Medulla oblongata (tissue), 1 donor: Measurements from ENCODE around the gene CMTM2.
"Not testable (repeated sequence)": the region's sequence is repeated elsewhere in the genome, so short reads cannot be mapped to it uniquely, and the experiment has no call there.

ENCODE experiments used
- DNase-seq: peaks from one replicate; pipeline ENCODE4 v3.0.0-alpha.2; 2015; ENCODE audit errors: extremely low spot score

The CMTM2 gene

DNA sequence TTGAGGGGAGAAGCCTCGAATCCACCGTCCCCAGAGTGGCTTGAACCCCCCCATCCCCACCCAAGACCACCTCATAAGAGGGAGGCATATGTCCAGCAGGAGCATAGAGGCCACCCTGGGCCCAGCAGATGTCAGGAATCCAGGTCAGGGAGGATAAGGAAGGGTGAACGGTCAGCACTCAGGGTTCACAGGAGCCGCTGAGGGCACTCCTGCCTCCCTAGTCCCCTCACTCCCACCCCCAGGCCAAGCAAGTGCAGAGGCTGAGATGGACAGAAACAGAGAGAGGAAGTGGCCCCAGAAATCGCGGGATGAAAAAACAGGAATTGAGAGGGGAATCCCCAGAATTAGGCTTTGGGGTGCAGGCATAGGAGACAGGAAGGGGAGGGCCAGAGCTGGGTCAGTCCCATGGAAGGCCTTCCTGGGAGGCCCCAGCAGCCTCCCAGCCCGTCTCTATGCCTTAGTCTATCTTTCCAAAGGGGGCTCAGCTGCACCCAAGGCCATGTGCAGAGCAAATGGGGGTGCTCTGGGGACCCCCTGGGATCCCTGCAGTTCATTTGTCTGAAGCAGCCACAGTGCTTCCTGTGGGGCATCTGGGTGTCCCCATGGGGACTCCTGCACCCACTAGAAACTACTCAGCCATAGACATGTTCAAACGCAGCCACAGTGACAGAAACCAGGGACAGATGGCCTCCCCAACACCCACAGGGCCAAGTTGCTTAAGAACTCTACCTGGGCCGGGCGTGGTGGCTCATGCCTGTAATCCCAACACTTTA lies 26.9 kb downstream of the CMTM2 start:
- peak; percentile 56 for DNase-seq

DNA sequence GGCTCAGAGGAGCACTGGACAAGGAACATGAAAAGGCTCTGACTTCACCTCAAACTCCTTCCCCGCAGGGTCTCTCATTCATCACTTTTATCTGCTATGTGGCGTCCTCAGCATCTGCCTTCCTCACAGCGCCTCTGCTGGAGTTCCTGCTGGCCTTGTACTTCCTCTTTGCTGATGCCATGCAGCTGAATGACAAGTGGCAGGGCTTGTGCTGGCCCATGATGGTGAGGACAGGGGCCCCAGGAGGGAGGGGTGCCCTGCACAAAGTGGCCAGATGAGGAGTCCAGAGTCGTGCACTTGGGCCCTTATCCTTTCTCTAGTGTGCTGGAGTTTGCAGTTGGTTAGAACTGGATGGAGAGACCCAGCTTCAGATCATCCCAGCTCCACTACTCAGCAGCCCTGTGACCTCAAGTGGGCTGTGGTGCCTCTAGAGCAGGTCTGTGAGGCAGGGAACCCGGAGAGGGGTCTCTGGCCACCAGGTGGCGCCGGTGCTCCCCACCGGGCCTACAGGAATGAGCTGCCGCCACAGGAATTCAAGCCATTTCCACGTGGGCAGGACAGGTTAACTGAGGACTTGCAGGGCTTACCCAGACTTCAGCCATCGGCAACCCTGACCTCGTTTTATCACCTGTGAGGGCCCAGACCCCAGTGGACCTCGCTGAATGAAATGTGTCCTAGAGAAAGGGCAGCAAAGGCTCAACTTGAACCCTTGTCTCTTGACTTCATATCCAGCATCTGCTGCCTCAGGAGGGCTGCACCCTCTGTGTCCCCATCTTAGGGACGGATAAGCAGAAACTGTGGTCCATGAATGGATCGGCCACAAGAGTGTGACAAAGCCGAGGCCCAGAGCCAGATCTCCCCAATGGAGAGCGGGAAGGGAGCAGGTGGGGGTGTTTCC lies 29.2 kb downstream of the CMTM2 start:
- peak; percentile 82 for DNase-seq

DNA sequence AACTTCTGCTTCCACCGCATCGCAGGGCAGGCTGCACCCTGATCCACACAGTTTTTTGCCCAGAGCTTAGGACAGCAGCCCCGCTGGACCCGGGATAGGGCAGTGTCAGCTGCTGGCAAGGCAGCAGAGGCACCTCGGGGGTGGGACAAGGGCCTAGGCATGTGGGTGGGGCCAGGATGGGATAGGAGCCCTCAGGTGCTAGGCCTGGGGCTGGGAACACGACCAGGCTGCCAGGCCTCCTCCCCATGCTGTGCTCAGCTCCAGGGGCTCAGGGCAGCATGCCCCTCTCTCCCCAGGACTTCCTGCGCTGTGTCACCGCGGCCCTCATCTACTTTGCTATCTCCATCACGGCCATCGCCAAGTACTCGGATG lies 29.9 kb downstream of the CMTM2 start:
- no peak for DNase-seq

DNA sequence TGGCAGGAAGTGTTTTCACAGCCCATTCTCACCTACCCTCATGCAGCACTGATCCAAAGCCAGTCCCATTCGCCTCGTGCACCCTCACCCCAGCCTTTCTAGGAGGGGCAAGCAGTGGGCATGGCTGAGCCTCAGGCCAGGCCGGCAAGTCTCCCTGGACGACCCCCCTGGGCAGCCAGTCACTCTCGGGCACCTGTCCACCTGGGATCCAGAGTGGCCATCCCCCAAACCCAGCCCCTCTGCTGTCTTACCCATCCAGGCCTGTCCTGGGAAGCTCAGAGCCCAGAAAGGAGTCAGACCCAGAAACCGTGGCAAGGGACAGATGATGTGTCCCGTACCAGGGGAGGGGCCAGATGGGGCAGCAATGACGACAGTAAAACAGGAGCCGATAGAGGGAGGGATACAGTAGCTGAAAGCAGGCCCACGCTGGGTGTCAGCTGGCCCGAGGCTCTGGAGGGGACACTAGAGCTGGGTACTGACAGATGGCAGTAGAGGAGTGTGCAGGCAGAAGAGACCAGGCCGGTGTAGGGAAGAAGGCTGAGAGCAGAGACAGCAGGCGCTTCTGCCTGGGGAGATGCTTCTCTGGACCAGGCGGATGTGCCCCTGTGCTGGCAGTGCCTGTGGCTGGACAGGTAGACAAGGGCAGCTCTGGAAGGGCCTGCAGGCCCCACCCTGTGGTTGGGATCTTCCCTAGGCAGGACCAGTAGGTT lies 31.0 kb downstream of the CMTM2 start:
- DNase-seq: no peak

DNA sequence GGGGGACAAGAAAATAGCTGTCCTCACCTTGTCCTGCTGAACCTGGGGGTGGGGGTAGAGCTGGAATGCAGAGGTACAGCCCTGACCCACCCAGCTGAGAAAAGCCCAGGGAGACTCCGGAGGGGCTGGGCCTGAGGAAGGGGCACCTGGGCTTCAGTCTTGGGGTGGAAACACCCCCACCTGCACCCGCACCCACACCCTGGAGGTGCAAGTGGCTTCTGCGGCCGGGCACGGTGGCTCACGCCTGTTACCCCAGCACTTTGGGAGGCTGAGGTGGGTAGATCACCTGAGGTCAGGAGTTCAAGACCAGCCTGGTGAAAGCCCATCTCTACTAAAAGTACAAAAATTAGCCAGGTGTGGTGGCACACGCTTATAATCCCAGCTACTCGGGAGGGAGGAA lies 32.6 kb downstream of the CMTM2 start:
- DNase-seq: not testable (repeated sequence)

DNA sequence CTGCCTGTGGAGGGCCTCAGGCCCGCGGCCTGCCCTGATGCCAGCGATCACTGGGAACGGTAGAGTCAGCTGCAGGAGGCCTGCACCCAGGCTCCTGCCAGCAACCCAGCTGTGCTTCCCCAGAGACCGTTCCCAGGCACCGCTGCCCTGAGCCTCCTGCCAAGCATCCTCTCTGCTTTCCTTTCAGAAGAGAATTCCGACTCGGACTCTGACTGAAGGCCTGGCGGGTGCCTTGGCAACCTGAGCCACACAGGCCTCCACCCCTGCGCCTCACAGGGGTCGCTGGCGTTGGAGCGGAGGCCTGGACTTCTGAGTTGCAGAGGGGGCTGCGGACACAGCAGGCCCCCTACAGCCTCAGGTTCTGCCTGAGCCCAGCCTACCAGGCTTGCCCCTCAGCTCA lies 33.2 kb downstream of the CMTM2 start:
- peak; percentile 68 for DNase-seq

DNA sequence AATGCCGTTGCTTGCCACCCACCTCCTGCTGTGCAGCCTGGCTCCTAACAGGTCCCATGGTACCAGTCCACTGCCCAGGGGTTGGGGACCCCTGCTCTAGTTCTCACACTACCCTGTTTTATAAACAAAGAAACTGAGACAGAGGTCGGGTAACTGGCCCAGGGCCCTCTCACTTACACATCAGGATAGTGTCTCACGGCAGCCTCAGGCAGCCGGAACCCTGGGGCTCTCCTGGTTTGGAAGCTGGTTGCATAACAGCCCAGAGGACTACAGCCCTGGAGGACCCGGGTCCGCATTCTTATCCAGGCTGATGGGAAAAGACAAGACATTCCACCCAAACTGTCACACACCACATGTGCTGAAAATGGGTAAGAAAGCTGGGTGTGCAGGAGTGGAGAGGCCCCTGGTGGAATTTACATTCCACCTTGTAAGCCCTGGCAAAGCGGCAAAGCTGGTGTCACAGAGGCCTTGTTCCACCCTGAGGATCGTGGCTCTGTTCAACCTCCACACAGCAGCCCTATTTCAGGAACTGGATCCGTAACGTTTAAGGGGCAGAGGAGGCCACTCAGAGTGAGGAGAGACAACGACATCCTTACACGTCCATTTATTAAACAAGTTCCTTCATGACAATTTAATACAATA lies 35.0 kb downstream of the CMTM2 start:
- no peak for DNase-seq

DNA sequence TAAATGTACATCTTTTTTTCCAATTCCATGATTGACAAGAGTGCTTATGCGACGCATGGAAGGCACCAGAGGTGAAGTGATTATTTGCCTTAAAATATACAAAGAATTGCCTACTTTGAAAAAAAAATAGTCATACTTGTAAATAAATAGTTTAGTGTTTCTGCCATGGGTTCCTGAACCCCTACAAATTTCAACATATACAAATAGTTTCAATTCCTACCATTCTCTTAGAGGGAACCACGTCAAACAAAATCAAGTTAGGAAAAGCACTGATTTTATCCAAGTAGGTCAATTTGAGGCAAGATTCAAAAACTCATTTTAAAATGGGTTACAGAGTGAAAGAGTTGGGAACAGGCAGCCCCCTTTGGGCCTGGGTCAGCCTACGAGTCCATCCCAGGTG lies 36.9 kb downstream of the CMTM2 start:
- no peak for DNase-seq

DNA sequence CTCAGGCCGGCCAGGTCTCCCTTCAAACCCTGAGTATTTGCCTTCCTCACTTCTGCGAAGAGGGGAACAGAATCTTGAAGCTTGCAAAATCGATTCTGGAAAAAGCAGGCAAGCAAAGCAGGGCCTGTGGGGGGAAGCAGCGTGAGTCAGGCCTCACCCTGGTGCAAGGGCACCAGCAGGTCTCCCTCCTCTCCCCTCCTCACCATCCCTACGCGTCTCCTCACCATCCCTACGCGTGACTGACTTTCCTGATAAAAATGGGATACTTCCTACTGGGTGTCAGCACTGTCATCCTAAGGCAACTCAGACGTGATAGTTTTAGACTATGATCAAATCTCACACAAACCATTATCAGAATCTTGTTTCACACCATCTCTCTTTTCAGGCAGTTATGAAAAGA lies 37.3 kb downstream of the CMTM2 start:
- no peak for DNase-seq

DNA sequence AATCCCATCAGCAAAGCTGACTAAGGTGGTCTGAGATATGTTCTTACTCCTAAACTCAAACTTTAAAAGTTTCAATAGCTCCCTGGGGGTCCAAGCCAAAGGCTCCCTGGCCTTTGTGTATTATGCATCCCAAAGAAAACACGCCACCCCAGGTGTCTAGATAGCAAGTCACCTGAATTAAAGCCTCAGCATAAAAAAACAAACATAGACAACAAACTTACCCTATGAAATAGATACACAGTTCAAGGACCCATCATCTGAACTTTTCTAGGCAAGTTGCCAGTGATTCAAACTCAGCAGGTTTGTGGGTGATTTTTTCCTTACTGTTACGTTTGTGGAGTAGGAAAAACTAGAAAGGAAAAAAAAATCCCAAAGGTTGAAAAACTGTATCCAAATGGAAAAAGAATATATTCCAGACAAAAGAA lies 37.8 kb downstream of the CMTM2 start:
- DNase-seq: no peak

DNA sequence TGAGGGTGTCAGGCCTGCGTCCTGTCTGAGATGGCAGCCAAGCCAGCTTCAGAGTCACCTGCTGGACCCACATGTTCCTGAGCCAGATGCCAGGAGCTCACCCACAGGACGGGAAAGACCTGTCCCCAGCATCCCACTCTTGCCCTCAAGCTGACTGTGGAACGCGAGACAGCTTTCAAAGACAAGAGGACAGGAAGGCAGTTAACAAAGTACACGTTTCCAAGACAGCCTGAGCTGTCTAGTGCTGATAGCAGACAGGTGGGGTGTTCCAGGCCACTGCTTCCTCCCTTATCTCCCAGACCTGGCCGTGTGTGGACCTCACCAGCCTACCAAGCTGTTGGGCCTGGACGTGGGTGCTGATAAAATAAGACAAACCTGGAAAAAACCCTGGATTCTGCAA lies 38.5 kb downstream of the CMTM2 start:
- no peak for DNase-seq

DNA sequence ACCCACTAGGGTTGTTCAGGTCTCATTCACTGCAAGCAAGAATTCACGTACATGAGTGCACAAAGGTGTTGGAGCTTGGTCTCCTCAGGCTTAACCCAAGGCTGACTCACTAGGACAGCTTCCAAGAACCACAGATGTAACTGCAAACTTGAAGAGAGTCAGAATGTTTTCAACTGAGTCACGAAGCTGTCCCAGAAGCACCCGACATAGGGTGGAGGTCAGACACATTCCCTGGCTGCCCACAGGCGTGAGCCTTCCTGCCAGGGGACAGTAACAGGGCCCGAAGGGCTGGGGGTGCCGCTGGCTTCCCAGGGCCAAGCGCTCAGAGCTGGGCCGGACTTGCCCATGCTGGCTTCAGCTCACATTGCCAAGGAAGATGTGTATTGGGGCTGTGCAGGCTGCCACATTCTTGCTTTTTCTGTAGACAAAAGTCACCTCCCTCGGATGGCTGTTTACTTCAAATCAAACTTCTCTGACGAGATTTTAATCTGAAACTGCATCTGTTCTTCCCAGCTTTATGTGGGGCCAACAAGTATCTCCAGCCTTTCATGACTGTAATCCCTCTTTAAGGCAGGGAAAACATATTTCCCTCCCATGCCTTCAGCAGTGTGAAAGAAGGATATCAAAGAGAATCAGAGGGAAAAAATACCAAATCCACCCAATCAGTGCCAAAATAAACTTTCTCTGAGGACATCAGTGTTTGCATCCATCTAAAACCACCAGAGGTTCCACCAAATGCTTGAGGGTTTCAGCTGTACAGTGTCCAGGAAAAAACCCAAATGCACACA lies 39.5 kb downstream of the CMTM2 start:
- no peak for DNase-seq

DNA sequence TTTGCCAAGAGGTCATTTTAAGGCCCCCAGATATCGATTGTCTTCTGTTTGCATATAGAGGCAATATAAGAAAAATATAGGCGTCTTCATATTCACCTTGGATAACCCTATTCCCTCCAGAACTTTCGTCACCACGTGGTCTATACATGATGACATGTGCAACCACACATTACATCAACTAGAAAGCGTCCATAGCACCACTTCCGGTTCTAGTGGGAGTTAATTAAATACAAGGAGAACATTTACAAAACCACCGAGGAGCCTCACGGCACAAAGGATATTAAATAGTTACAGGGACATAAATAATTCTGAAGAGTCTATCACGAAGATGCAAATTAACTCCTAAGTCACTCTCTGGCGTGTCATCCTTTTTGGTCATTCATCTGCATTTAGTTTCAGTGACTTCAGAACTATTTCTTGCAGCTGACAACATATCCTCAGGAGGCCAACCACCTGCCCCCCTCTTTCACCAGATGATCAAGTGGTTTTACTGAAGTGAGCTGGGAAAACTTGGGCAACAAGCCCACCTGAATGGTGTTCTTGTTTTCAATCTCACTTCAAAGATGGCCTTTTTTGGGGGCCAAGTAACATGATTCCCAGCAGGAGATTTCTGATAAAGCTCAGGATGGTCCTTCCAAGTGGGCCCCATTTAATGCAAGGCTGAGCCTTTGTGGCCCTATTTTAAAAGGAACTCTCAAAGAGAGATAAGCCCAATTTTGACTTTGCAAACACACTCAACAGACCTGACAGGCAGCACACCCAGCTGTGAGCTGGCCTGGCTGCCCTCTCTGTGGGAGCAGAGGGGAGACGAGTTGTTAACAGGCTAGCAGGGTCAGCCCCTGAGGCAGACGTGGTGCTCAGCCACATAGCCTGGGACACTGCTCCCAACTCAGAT lies 40.5 kb downstream of the CMTM2 start:
- no peak for DNase-seq

DNA sequence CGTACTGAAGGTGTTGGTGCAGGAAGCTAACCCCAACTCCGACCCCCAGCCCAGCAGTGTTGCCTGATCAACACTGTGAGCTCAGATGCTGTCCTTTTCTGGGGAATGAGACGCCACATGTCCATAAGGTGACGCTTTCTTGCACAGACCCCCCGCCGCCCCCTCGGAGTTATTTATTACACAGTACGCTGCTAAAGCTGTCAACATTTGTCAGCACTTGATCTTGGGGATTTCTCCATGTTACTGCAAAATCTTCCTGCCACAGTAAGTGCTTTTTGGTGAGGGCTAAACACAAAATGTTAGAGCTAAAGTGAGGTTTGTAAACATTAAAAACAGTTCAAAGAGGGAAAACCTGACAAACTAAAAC lies 41.1 kb downstream of the CMTM2 start:
- no peak for DNase-seq

DNA sequence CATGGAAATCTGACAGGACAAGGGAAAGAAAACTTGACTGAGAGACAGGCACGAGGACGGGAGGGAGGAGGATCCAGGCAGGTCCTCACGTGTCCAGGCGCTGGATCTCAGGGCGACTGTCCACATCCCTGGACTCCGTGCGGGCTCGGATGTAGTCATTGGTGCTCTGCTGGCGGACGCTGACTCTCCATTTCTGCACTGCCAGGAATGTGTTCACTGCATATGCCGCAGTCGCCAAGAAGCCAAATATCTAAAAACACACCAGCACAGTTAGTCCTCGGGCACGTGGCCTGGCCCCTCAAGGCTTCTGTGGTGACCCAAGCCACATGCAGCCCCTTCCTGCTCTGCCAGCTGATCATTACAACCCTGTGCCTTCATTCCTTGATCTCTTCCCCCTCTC lies 42.7 kb downstream of the CMTM2 start:
- no peak for DNase-seq

DNA sequence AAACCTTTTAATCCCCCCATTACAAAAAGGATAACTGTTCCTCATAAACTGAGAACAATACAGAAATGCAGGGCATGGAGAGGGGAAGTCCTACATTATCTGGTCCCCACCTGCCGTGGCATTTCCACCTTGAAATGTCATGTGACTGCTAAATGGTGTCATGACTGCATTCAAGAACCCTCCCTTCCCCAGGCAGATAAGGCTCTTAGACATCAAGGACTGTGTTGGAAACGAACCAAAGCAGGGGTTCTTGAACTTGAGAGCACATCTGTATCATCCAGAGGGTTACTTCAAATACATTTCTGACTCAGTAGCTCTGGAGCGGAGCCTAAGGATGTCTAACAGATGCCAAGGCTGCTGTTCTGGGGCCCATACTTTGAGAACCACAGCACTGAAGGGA lies 43.6 kb downstream of the CMTM2 start:
- no peak for DNase-seq

DNA sequence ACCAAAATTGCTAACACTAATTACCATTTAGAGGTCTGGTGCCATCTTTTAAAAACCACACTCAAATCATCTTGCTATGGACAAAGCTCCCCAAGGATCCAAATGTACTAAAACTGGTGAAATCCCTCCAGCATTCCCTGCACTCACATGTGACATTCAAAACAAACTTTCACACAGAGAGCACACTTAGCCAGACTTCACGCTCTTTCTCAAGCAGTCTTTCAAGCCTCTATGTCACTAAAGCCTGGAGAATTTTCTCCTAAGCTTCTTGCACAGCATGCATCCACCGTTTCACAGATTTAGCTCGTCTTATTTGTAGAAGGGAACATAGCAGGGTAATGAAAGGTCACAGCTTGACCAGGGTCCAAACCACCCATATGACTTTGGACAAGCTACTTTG lies 44.5 kb downstream of the CMTM2 start:
- no peak for DNase-seq

DNA sequence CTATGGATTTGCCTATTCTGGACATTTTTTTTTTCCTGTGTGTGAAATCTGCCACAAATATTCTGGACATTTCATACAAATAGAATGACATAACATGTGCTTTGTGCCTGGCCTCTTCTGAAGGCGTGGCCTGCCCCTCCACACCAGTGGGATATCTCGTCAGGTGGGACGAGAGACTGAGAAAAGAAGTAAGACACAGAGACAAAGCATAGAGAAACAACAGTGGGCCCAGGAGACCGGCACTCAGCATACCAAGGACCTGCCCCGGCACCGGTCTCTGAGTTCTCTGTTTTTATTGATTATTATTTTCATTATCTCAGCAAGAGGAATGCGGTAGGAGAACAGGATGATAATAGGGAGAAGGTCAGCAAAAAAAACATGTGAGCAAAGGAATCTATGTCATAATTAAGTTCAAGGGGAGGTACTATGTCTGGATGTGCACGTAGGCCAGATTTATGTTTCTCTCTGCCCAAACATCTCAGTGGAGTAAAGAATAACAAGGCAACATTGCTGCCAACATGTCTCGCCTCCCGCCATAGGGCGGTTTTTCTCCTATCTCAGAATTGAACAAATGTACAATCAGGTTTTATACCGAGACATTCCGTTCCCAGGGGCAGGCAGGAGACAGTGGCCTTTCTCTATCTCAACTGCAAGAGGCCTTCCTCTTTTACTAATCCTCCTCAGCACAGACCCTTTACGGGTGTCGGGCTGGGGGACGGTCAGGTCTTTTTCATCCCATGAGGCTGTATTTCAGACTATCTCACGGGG lies 48.5 kb downstream of the CMTM2 start:
- DNase-seq: not testable (repeated sequence)

DNA sequence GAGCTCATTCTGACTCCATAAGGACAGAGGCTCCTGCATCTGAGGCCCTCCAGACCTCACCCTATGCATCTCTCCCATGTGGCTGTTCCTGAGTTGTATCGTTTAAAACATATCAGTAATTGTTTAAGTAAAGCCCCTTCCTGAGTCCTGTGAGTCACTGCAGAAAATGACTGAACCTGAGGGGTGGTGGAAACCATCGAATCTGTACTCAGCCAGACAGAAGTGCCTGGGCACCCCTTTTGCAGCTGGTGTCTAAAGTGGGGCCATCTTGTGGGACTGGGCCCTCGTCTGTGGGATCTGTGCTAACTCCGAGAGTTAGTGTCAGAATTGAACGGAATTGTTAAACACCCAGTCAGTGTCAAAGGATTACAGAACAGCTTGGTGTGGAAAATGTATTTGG lies 50.6 kb downstream of the CMTM2 start:
- no peak for DNase-seq
